Brain pericyte (primary cell): Measurements from ENCODE around the gene NOL11.
"Not testable (repeated sequence)": the region's sequence is repeated elsewhere in the genome, so short reads cannot be mapped to it uniquely, and the experiment has no call there.

Experiments
- DNase-seq: peaks from one replicate; pipeline ENCODE4 v3.0.0-alpha.2; 2012; ENCODE audit warnings: low read depth, low spot score

NOL11 gene

DNA sequence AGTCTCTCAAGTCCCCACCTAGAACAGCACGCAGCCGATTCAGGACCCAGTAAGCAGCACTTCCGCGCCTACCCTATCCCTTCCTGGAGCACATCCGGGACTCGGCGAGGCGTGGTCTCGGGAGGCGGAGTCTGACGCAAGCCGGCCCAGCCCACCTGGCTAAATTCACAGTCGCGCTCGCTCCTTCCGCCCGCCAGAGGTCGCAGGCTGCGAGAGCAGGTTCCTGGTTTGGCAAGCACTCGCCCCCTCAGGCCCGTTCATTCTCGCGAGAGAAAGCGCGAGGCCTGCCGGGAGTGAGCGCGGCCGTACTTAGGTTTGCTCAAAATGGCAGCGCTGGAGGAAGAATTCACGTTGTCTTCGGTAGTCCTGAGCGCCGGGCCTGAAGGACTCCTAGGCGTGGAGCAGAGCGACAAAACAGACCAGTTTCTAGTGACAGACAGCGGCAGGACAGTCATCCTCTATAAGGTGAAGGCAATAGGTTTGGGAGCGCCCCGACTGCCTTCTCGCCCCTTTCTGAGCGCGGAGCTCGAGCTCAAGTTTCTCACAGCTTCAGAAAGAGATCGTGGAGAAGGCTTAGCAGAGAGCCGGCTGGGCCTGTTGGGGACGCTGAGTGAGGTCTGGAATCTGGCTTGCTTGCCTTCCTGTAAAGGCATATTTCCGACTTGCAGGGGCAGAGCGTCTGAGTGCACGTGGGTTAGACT, at the start of gene NOL11:
Gene NOL11 (plus strand): TSS at position 313 of the 701 bp plus-strand sequence. CDS start 12 bp downstream, at position 325.
- peak; percentile 98 for DNase-seq

- no peak for DNase-seq
Measured at GRCh38 chr17:67671493-67671892, 46.2 kb upstream of the NOL11 start.

DNA sequence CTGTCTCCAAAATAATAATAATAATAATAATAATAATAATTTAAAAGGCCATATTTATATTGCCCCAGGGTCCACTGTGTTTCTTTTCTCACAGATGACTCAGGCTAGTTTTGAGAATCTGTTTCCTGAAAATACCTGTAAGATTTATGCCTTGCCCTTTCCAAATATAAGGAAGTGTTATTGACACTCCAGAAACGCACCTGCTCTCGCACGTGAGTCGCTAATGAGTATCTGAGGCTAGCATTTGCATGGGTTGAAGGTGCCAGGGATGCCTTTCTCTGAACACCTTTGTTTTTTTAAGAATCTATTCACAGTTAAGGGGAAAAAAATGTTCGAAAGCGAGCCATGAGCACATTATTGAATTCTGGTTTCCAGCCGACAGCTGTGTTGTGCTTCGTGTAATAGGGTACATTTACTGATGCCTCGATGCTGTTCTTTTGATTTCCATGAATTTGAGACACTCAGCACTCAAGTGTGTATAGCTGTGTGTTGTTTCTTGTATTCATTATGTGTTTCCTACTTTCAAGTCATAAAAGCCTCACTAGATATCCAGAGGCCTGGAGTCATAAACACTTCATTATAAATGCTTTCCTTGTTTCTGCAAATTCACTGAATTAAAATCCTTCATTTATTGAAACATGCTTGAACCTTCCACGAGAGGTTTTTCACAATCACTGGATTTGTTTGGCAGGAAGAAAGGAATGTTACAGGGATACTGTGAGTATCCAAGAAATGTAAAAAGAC, 45.0 kb upstream of the NOL11 start:
- no peak for DNase-seq

DNA sequence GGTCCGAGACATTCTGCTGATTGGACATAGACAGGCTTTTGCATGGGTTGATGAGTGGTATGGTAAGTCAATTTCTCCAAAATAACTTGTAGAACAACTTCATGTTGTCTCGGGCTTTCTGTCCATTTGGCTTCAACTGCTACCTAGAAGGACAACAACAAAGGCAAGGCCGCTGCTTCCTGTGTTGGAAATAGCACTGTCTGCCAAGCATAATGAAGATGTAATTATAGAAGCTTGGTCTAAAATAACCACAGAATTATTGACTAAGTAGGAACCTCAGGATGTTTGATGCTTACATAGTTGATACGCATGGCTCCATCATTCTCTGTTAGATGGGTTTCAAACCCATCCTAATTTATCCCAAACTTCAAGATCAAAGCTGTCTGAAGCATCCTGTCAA, 42.3 kb upstream of the NOL11 start:
- DNase-seq, result no peak

DNA sequence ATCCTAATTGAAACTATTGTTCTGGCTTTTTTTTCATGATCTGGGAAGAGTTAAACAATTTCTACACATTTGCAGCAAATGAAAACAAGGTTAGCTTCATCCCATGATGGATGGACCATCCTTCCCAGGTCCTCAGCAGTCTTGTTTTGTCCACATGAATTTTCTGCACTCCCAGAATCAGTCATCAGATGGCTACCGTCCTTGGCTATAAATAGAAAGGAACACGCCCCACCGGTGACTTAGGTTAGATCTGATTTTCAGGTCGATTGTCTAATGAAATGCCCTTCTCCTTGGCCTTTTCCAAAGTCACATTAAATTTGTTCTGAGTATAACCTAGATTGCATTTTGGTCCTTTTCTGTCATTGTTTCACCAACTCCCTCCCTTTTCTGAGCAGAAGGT, 41.4 kb upstream of the NOL11 start:
- DNase-seq, result no peak

DNA sequence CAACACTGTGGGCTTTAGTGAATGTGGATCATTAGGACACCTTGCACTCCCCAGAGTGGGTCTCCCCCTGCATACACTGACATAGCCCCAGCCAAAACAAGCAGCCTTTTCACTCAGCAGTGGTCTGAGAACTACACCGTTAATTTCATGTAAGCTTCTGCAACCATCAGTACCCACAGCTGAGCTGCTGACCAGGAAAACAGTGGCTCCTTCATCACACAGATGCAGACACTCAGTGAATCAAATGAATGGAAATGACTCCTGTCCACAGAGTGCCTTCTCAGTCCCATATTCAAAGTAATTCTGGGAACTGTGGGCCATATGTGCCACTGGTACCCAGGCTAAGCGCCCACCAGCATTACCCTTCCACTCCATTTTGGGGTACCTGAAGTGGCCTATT, 39.3 kb upstream of the NOL11 start:
- no peak for DNase-seq

DNA sequence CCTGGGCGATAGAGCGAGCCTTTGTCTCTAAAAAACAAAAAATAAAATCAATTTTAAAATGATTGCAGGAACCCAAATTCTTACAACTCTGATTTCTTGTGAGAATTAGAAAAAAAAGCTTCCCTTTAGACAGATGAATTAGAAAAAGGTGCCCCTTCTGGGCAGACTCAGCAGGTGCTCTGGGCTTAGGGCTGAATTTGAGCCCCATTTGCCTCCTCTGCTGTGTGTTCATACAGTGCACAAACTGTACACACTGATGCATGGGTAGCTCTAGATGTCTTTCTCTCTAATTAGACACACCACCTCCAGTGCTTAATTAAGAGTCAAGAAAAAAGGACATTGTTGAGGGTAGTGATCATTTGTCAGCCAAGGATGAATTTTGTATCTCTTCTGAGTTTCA, 38.5 kb upstream of the NOL11 start:
- DNase-seq, result no peak

DNA sequence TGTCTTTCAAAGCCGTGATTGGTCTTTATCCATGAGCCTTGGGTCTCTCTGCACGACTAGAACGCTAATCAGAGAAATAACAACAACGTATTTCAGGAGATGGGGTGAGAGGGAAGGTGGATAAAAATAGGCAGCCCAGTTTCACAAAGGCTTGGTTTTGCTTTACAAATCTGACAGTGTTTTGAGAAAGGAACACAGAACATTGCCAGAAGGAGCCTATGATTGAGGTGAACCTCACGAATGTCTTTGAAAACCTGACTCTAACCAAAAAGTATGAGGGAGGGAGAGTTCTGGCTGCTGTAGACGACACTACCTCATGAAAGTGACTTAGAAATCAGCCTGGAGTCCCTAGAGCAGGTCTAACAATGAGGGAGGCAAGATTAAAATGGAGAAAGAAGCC, 38.0 kb upstream of the NOL11 start:
- no peak for DNase-seq

GRCh38 chr17:67680445-67681224, 37.1 kb upstream of the NOL11 start:
- no peak for DNase-seq

DNA sequence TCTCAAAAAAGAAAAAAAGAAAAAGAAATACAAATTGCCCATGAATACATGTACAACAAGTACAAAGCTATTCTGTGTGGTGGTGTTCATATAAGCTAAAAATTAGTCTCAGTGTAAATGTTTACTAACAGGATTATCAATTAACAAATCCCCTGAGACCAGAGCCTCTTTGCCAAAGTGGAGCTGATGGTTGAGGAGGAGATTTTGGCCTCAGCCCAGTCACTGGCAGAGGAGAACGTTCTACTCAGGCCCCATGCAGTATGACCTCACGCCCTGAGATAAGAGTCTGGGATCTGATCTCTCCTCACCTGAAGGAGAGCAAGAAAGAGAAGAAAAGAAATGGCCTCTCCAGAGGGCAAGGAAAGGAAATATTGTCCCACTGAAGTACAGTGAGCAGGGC, 35.5 kb upstream of the NOL11 start:
- DNase-seq, result no peak

DNA sequence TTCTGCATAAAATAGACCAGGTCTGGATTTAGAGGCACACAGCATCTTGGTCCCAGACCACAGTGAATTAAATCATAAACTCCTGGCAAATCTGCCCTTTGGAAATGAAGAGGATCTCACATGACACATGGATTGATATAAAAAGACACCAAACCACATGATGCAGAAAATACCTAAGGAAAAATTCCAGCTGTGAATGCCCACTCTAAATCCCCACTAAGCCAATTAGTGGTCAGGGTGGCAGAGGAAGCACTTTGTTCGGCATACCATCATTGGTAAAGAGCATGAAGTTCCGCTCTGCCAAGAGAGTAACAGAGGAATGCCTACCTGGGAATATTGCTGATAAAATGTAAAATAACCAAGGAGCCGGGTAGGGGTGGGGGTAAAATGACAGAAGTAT, 32.4 kb upstream of the NOL11 start:
- no peak for DNase-seq

GRCh38 chr17:67686241-67686640, 31.5 kb upstream of the NOL11 start:
- no peak for DNase-seq

GRCh38 chr17:67687511-67687910, 30.2 kb upstream of the NOL11 start:
- DNase-seq, result no peak

GRCh38 chr17:67689534-67690177, 28.1 kb upstream of the NOL11 start:
- peak; percentile 20 for DNase-seq

- DNase-seq, result no peak
Measured at GRCh38 chr17:67693811-67694210, 23.9 kb upstream of the NOL11 start.

DNA sequence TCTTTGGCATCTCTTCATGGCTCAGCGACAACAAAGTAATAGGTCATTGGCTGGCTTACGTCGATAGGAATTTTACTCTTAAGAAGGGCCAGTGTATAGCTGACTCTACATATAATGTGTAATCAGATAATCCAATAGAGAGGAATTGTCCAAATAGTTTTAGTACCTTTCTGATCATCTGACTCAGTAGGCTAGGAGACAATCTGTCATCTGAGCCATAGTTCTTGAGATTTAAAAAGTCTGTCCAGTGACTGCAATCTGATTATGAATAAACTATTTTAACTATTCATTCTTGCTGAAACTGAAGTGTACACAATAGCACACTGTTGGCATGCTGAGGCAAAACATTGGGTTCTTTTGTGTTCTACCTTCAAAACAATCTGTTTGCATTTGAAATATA, 21.4 kb upstream of the NOL11 start:
- DNase-seq, result no peak

DNA sequence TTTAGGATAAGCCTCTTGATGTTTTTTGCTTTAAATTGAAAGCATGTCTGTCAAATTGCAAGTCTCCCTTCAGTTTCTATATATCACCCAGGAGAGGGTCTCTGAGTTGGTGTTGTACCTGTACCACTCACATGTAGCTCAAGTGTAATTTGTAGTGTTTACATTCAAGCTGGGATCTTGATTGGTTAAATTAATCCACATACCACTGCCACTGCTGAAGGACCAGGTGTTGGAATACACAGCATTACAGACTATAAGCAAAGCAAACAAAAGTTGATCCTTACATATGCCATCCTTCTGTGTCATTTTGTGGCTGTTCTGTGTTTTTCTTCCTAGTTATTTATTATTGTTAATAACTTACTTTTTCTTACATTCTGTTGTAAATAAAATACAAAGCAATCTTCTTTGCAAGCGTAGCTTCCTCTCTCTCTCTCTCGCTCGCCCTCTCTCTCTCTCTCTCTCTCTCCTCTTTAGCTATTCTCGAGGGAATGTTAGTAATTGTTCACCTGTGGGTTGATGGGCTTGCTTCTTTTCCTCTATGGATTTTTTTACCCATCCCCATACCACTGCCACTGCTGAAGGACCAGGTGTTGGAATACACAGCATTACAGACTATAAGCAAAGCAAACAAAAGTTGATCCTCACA, 20.8 kb upstream of the NOL11 start:
- DNase-seq, result no peak

DNA sequence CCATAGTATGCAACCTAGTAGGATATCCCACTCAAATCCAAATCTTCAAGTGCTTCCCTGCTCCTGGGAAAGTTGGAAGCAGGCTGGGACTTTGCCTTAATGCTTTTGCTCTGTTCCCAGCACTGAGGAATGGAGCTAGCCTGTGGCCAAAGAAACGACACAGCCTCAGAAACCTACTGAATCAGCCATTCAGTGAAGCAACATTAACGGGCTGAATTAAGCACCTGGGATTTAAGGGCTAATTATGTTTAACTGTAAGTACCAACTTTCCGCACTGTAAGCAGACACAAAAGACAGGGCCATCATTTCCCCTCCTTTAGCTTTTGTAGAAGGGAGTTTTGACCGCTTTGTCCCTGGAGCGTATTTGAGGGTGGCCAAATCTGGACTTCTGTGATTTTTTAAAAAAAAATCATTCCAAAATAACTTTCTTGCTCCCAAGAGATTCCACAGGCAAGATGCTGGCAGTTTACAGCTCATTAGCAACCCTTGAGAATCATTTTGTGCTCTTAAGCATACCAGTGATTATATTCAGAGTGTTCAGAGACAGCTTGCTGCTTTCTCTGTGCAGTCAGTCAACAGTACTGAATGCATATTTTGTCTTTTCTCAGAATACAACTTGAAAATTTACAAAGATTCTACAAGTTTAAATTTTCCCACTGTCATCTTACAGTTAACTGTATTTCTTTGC, 17.6 kb upstream of the NOL11 start:
- DNase-seq, result no peak

- DNase-seq, result no peak
Measured at GRCh38 chr17:67700725-67701119, 17.0 kb upstream of the NOL11 start.

GRCh38 chr17:67702861-67703260, 14.9 kb upstream of the NOL11 start:
- not testable (repeated sequence) for DNase-seq

DNA sequence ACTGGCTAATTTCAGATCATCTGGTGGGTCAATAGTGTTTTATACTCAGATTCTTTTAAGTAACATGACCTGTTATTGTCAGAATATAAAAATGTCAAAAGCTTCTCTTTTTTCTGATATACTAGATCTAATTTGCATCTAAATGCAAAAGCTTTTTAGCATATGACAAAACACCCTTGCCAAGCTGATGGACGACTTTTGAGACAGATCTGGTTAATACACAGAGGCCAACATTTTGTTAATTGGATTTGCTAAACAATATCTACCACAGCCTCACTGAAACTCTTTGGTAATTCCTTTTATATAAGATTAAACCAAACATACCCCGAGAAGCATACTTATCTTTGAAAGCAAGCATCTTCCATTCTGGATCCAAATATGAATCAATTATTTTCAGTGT, 10.3 kb upstream of the NOL11 start:
- DNase-seq, result no peak
